AG04449 (cell line): ENCODE results near the gene PRL.

Source experiments
- CTCF ChIA-PET: fragments of 350-600 bp; formaldehyde crosslinking; extraction: SDS; loops from one replicate; lab custom pipeline; 2021; ENCODE audit warnings: antibody characterized with exemption; lab: Yijun Ruan, JAX
- POLR2A ChIA-PET: fragments of 400-600, 350-600 bp; formaldehyde crosslinking; extraction: SDS; loops from one replicate; lab custom pipeline; 2020; ENCODE audit warnings: antibody characterized with exemption, inconsistent platforms; lab: Yijun Ruan, JAX
- DNase-seq: peaks from one replicate; pipeline ENCODE4 v3.0.0-alpha.2; 2010; ENCODE audit warnings: low read depth, low spot score
- H3K4me3 ChIP-seq: 2 replicates; pipeline ENCODE4 v1.5.1; 2011; ENCODE audit warnings: low read depth, mild to moderate bottlenecking, control low read depth, low read length
- CTCF ChIP-seq: IDR thresholded peaks from one replicate; pipeline ENCODE4 v1.5.1; 2011; ENCODE audit warnings: mild to moderate bottlenecking, moderate library complexity, low read length, control low read depth, inconsistent platforms; ENCODE audit not compliant: insufficient read depth; ENCODE audit errors: missing control alignments

Gene PRL

DNA sequence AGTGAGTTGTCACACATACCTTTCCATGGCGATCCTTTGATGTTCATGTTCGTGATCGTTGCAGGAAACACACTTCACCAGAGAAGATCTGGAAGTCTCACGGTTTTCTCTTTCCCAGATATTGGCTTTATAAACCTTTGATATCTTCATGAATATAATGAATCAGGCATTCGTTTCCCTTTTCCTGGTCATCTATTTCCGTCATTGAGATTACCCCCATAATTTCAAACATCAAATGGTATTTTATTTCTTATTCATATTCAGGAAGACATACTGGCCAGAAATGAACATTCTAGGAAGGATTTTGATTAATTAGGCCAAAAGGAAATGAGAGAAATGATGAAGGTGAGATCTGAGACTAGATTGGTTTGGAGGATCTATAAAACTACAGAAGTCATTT lies at the start of gene PRL:
TSS of gene PRL (minus strand) at position 101 of the 400 bp plus-strand sequence. CDS start at position 47, 54 bp downstream.
- no peak for TF ChIP-seq CTCF
- no peak for DNase-seq
- ChIA-PET POLR2A (no interaction called here), CTCF (no interaction called here)
- H3K4me3 ChIP-seq: no peak within 1 kb of the TSS

DNA sequence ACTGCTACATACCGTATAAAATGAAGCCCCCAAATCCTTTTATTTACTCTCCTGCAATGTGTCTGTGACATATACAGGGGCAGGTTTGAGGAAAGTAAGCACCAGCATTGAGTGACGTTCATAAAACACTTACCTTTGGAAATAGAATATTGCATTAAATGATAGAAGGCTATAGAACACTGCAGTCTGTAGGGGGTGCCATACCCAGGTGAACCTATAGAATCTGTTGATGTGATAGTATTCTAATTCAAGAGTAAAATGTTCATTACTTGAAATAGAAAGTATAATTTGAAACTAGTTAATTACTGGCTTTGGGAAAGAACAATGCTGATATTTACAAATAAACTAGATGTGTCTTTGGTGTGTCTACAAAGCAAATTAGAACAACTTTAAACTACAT lies 47.0 kb upstream of the PRL start:
- no peak for DNase-seq
- POLR2A ChIA-PET: no interaction called here
- no peak for TF ChIP-seq CTCF
- CTCF ChIA-PET: no interaction called here
- H3K4me3 ChIP-seq: no peak overlapping the region

GRCh38 chr6:22334778-22335177 lies 37.9 kb upstream of the PRL start:
- no peak for TF ChIP-seq CTCF
- no peak for DNase-seq
- ChIA-PET CTCF (no interaction called here), POLR2A (no interaction called here)
- no peak overlapping the region for H3K4me3 ChIP-seq

DNA sequence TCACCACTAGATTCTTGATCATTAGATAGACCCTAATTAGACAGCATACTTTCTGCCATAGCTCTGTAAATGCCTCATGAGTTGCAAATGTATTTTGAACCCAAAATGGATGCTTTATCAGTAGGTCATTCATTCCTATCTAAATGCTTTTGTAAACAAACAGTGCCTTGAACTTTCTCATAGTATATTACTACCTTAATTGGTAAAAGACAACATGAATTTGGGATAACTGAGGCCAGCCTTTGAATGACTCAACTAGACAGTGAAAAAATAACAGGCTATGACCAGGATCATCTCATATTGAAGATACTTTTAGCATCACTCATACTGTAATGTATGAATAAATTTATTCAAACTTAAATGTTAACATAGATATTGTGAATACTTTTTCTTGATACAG lies 37.0 kb upstream of the PRL start:
- H3K4me3 ChIP-seq: no peak overlapping the region
- POLR2A ChIA-PET: interaction anchor here (0.7 kb wide), 1 partner anchor 711 kb away, joined by 3 read pairs; no protein-coding TSS in a partner anchor
- CTCF ChIA-PET: no interaction called here
- TF ChIP-seq CTCF: no peak
- DNase-seq: peak; percentile 82

DNA sequence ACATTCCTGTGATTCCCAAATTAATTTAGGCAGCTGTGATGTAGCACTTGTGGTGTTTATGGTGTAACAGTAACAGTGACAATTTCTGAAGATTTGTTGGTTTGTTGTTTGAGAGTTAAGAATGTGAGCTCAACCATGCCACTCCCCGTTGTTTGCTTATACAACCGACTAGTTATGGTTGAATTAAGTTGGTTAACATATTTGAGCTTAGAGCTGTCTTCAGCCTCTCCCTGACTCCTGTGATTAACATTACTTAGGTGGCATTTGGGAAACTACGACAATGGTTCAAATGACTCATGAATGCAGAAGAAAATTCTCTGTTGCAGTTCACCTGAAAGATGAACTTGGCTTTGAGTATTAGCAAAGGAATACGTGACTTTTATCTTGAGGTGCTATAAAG lies 35.9 kb upstream of the PRL start:
- CTCF ChIA-PET: no interaction called here
- POLR2A ChIA-PET: no interaction called here
- peak; percentile 23 for DNase-seq
- H3K4me3 ChIP-seq: no peak overlapping the region
- no peak for TF ChIP-seq CTCF

GRCh38 chr6:22332216-22332615 lies 35.4 kb upstream of the PRL start:
- ChIA-PET POLR2A (no interaction called here), CTCF (no interaction called here)
- no peak overlapping the region for H3K4me3 ChIP-seq
- DNase-seq: no peak
- TF ChIP-seq CTCF: no peak

GRCh38 chr6:22330941-22331340 lies 34.1 kb upstream of the PRL start:
- CTCF ChIA-PET: no interaction called here
- POLR2A ChIA-PET: no interaction called here
- no peak for TF ChIP-seq CTCF
- DNase-seq: no peak
- no peak overlapping the region for H3K4me3 ChIP-seq
